Measurements from ENCODE around the gene MOBP. TPM values are rescaled to one million over a fixed set of nuclear protein-coding genes. Genes with fewer than 3 reads are reported as not detected.
A peak's percentile ranks its signal among the peaks of the same experiment; 100 is the strongest.

MOBP gene
- total RNA-seq, 1 experiment from 2014 or later: not detected

GRCh38 chr3:39528844-39529243 lies 61.4 kb downstream of the MOBP start:
- in situ Hi-C loops (cut with HindIII; ENCODE audit: low sequenced_read_pairs): no loop called here
- DNase-seq (ENCODE audit: low spot score): no peak

- in situ Hi-C loops (cut with HindIII; ENCODE audit: low sequenced_read_pairs): no loop called here
- no peak for DNase-seq (ENCODE audit: low spot score)
Measured at GRCh38 chr3:39529577-39529976, 62.1 kb downstream of the MOBP start.

- DNase-seq (ENCODE audit: low spot score): no peak
- in situ Hi-C loops (cut with HindIII; ENCODE audit: low sequenced_read_pairs): no loop called here
Measured at GRCh38 chr3:39531066-39531465, 63.6 kb downstream of the MOBP start.

- in situ Hi-C loops (cut with HindIII; ENCODE audit: low sequenced_read_pairs): no loop called here
- DNase-seq (ENCODE audit: low spot score): no peak
Measured at GRCh38 chr3:39531665-39532064, 64.2 kb downstream of the MOBP start.

- no peak for DNase-seq (ENCODE audit: low spot score)
- in situ Hi-C loops (cut with HindIII; ENCODE audit: low sequenced_read_pairs): no loop called here
Measured at GRCh38 chr3:39532777-39533176, 65.3 kb downstream of the MOBP start.

GRCh38 chr3:39533226-39533625 lies 65.7 kb downstream of the MOBP start:
- in situ Hi-C loops (cut with HindIII; ENCODE audit: low sequenced_read_pairs): no loop called here
- DNase-seq (ENCODE audit: low spot score): no peak

GRCh38 chr3:39540162-39540921 lies 72.9 kb downstream of the MOBP start:
- in situ Hi-C loops (cut with HindIII; ENCODE audit: low sequenced_read_pairs): no loop called here
- DNase-seq (ENCODE audit: low spot score): no peak

- no peak for DNase-seq (ENCODE audit: low spot score)
- in situ Hi-C loops (cut with HindIII; ENCODE audit: low sequenced_read_pairs): no loop called here
Measured at GRCh38 chr3:39541442-39541841, 74.0 kb downstream of the MOBP start.

- in situ Hi-C loops (cut with HindIII; ENCODE audit: low sequenced_read_pairs): no loop called here
- DNase-seq (ENCODE audit: low spot score): peak; percentile 18
Measured at GRCh38 chr3:39541917-39542329, 74.4 kb downstream of the MOBP start.

- in situ Hi-C loops (cut with HindIII; ENCODE audit: low sequenced_read_pairs): no loop called here
- no peak for DNase-seq (ENCODE audit: low spot score)
Measured at GRCh38 chr3:39542588-39542988, 75.1 kb downstream of the MOBP start.

- DNase-seq (ENCODE audit: low spot score): no peak
- in situ Hi-C loops (cut with HindIII; ENCODE audit: low sequenced_read_pairs): no loop called here
Measured at GRCh38 chr3:39548282-39548681, 80.8 kb downstream of the MOBP start.

- in situ Hi-C loops (cut with HindIII; ENCODE audit: low sequenced_read_pairs): no loop called here
- no peak for DNase-seq (ENCODE audit: low spot score)
Measured at GRCh38 chr3:39550354-39551051, 83.0 kb downstream of the MOBP start.

Other genes with a start within 250 kb of the MOBP start
- not detected in 2 replicates for gene CX3CR1, start 187.6 kb upstream of the MOBP start, total RNA-seq (2014; rRNA removed; shearing (Covaris generic))
- not detected in 2 replicates for gene CCR8, start 138.0 kb upstream of the MOBP start, total RNA-seq (2014; rRNA removed; shearing (Covaris generic))
- 38.0 and 41.6 TPM in 2 replicates for gene SLC25A38, start 84.3 kb upstream of the MOBP start, total RNA-seq (2014; rRNA removed; shearing (Covaris generic))
- 2,014 and 2,296 TPM in 2 replicates for gene RPSA, start 61.0 kb upstream of the MOBP start, total RNA-seq (2014; rRNA removed; shearing (Covaris generic))